22Rv1 (cell line): ENCODE measurements around the gene AGBL2.

Experiments used
- ZFX ChIP-seq: fragments of 450-650 bp; IDR thresholded peaks from 2 replicates; pipeline ENCODE4 v1.6.1; 2017; ENCODE audit warnings: antibody characterized with exemption, borderline replicate concordance
- TF ChIP-seq, protein P1 (sequence below): fragments of 450-650 bp; IDR thresholded peaks from 2 replicates; pipeline ENCODE4 v1.5.1; 2017; ENCODE audit warnings: mild to moderate bottlenecking

DNA sequence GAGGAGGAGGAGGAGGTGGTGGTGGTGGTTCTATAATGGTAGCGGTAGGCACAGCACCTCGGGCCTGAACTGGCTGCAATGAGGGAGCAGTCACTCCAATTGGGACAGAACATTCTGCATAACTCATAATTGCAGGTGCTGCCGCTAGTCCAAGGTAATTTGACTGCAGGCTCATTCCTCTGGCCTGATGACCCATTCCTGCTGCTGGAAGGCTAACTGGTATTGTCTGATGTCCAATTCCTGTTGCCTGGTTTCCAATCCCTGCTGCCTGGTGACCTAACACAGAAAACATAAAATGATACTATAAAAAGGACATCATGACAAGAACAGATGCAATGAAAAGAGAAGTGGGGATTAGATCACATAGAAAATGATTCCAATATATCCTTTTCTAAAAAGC lies 7.9 kb upstream of the AGBL2 start:
- TF ChIP-seq, protein P1, sequence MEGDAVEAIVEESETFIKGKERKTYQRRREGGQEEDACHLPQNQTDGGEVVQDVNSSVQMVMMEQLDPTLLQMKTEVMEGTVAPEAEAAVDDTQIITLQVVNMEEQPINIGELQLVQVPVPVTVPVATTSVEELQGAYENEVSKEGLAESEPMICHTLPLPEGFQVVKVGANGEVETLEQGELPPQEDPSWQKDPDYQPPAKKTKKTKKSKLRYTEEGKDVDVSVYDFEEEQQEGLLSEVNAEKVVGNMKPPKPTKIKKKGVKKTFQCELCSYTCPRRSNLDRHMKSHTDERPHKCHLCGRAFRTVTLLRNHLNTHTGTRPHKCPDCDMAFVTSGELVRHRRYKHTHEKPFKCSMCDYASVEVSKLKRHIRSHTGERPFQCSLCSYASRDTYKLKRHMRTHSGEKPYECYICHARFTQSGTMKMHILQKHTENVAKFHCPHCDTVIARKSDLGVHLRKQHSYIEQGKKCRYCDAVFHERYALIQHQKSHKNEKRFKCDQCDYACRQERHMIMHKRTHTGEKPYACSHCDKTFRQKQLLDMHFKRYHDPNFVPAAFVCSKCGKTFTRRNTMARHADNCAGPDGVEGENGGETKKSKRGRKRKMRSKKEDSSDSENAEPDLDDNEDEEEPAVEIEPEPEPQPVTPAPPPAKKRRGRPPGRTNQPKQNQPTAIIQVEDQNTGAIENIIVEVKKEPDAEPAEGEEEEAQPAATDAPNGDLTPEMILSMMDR, result no peak
- no peak for TF ChIP-seq ZFX
